ENCODE results near the gene UNK. TPM values are rescaled to one million over a fixed set of nuclear protein-coding genes. Genes with fewer than 3 reads are reported as not detected.

The UNK gene
- polyA plus RNA-seq, 2 of the 4 experiments (the other 2 are of a cell fraction): 27.0 to 34.5 TPM

DNA sequence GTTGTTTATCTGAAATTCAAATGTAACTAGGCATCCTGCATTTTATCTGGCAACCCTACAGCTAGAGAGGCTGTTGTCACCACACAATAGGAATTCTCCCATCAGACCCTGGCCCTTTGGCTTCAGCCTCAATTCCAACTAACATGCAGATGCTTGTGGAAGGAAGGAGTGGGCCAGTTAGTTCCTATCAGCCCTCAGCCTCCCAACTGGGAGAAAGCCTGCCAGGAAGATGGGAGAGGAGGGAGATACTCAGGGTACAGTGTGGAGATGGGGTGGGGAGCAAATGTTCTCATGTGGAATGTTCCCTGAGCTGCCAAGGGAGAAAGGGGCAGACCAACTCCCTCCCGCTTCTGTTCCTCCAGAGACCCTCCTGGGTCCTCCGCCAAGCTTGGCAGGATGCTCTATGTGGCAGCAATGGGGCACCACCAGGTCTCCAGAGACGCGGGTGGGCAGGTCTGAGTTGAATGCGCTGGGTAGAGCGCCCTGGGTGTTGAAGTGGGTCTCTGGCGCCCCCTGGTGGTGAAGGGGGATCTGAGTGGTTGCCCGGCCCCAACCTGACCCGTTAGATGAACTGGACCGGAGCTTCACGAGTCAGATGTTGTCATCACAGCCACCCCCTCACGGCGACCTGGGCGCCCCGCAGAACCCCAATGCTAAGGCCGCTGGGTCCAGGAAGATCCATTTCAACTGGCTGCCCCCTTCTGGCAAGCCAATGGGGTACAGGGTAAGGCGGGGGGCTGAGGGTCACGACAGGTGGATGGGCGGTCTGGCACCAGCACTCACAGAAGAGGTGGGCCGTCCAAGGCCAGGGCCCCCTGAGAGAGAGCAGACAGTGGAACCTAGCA is 34.8 kb upstream of the UNK start:
- DNase-seq (ENCODE audit: low read depth in 1 of 2, low spot score in 1 of 2): peak; percentile 80 to 88
- no peaks in the 10 kb centered on the region for H3K9me3 ChIP-seq
- ChIA-PET CTCF (interaction anchor here (0.5 to 43.5 kb wide), 57 partner anchors 11 to 1095 kb away, joined by 3 to 1931 read pairs (median 5); partner anchors contain the start of genes GALK1, ITGB4, RECQL5 and SAP30BP), POLR2A (interaction anchor here (1.0 to 1.5 kb wide), 3 partner anchors 30 to 70 kb away, joined by 3 to 7 read pairs (median 3); no protein-coding TSS in a partner anchor)
- peak overlapping the region; percentile 43 to 73; a peak in 5 of 6 replicates for H3K27ac ChIP-seq
- peak; percentile 80 to 91 for ATAC-seq
- H3K4me1 ChIP-seq: peaks cover 12% of the 10 kb centered on the region
- peak overlapping the region; percentile 44 for H3K4me2 ChIP-seq
- WGBS (ENCODE audit: missing lambda C conversion rate): 29% methylated on average over 13 of the region's 20 CpGs
- FAIRE-seq: no peak
- no peak overlapping the region for H3K4me3 ChIP-seq
- TF ChIP-seq FOSB (CRISPR knock-in tag; IDR thresholded peaks at IDR 0.05): no peak
- TF ChIP-seq FOSL2 (IDR thresholded peaks at IDR 0.05): no peak
- no peak for TF ChIP-seq FOSL2 (CRISPR knock-in tag; IDR thresholded peaks at IDR 0.05)
- TF ChIP-seq HEYL (CRISPR knock-in tag; IDR thresholded peaks at IDR 0.05): no peak
- TF ChIP-seq MAFK (IDR thresholded peaks at IDR 0.05; ENCODE audit: partially characterized antibody): no peak
- TF ChIP-seq SREBF2 (IDR thresholded peaks at IDR 0.05): no peak
- no peak for TF ChIP-seq BCL3 (IDR thresholded peaks at IDR 0.05)
- TF ChIP-seq E2F6 (IDR thresholded peaks at IDR 0.05; ENCODE audit: borderline replicate concordance, low read depth): no peak
- TF ChIP-seq, protein P1, sequence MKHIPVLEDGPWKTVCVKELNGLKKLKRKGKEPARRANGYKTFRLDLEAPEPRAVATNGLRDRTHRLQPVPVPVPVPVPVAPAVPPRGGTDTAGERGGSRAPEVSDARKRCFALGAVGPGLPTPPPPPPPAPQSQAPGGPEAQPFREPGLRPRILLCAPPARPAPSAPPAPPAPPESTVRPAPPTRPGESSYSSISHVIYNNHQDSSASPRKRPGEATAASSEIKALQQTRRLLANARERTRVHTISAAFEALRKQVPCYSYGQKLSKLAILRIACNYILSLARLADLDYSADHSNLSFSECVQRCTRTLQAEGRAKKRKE (CRISPR knock-in tag; IDR thresholded peaks at IDR 0.05; ENCODE audit: low read depth): no peak
- TF ChIP-seq ZFP36 (IDR thresholded peaks at IDR 0.05; ENCODE audit: borderline replicate concordance, partially characterized antibody): no peak
- no peak for TF ChIP-seq JUN (IDR thresholded peaks at IDR 0.05)
- no peak for TF ChIP-seq BHLHE40 (IDR thresholded peaks at IDR 0.05; ENCODE audit: low read depth, low read length)
- TF ChIP-seq MYC (IDR thresholded peaks at IDR 0.05; ENCODE audit: borderline replicate concordance, low read length): no peak
- TF ChIP-seq NPAS2 (CRISPR knock-in tag; IDR thresholded peaks at IDR 0.05; ENCODE audit: borderline replicate concordance): no peak
- TF ChIP-seq SMC3 (IDR thresholded peaks at IDR 0.05): peak; percentile 87
- TF ChIP-seq ZSCAN20 (CRISPR knock-in tag; IDR thresholded peaks at IDR 0.05): no peak
- no peak for TF ChIP-seq ZC3H11A (IDR thresholded peaks at IDR 0.05)
- peak; percentile 93 to 94 for TF ChIP-seq RAD21 (conservative IDR thresholded peaks at IDR 0.05 in 1 of 2, IDR thresholded peaks at IDR 0.05 in 1 of 2)
- no peak for TF ChIP-seq CEBPB (IDR thresholded peaks at IDR 0.05)
- no peak for TF ChIP-seq POLR2AphosphoS2 (conservative IDR thresholded peaks at IDR 0.05; ENCODE audit: low read length)
- TF ChIP-seq JUNB (IDR thresholded peaks at IDR 0.05): no peak
- no peak for TF ChIP-seq RCOR1 (IDR thresholded peaks at IDR 0.05; ENCODE audit: low read depth, low read length)
- TF ChIP-seq MAZ (IDR thresholded peaks at IDR 0.05; ENCODE audit: borderline replicate concordance, low read depth, low read length): no peak
- no peak for TF ChIP-seq ESRRA (IDR thresholded peaks at IDR 0.05; ENCODE audit: borderline replicate concordance, low read length)
- TF ChIP-seq, protein P2, sequence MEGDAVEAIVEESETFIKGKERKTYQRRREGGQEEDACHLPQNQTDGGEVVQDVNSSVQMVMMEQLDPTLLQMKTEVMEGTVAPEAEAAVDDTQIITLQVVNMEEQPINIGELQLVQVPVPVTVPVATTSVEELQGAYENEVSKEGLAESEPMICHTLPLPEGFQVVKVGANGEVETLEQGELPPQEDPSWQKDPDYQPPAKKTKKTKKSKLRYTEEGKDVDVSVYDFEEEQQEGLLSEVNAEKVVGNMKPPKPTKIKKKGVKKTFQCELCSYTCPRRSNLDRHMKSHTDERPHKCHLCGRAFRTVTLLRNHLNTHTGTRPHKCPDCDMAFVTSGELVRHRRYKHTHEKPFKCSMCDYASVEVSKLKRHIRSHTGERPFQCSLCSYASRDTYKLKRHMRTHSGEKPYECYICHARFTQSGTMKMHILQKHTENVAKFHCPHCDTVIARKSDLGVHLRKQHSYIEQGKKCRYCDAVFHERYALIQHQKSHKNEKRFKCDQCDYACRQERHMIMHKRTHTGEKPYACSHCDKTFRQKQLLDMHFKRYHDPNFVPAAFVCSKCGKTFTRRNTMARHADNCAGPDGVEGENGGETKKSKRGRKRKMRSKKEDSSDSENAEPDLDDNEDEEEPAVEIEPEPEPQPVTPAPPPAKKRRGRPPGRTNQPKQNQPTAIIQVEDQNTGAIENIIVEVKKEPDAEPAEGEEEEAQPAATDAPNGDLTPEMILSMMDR (IDR thresholded peaks at IDR 0.05): peak; percentile 97
- TF ChIP-seq RFX5 (IDR thresholded peaks at IDR 0.05): no peak
- no peak for TF ChIP-seq EHF (CRISPR knock-in tag; IDR thresholded peaks at IDR 0.05)
- TF ChIP-seq TP53 (CRISPR knock-in tag; IDR thresholded peaks at IDR 0.05): no peak
- 0 out of 2 replicates have a peak, but pooled peaks have one; percentile 46 for TF ChIP-seq TFCP2L1 (CRISPR knock-in tag; IDR thresholded peaks at IDR 0.05)
- TF ChIP-seq EP300 (IDR thresholded peaks at IDR 0.05): no peak
- no peak for TF ChIP-seq ELK1 (IDR thresholded peaks at IDR 0.05; ENCODE audit: low read depth, low read length)
